GM08714 (cell line): ENCODE results near the gene PTPN2.
A peak's percentile ranks its signal among the peaks of the same experiment; 100 is the strongest.

ENCODE experiments used
- H3K4me3 ChIP-seq: fragments of 200-500 bp; sonication (Bioruptor generic); 2 replicates; pipeline ENCODE4 v1.5.1; 2014; ENCODE audit warnings: mild to moderate bottlenecking, low read length, inconsistent platforms
- ZNF274 ChIP-seq: IDR thresholded peaks from 2 replicates; pipeline ENCODE4 v1.6.1; 2012; ENCODE audit warnings: mild to moderate bottlenecking, low read depth, low read length

PTPN2 gene

DNA sequence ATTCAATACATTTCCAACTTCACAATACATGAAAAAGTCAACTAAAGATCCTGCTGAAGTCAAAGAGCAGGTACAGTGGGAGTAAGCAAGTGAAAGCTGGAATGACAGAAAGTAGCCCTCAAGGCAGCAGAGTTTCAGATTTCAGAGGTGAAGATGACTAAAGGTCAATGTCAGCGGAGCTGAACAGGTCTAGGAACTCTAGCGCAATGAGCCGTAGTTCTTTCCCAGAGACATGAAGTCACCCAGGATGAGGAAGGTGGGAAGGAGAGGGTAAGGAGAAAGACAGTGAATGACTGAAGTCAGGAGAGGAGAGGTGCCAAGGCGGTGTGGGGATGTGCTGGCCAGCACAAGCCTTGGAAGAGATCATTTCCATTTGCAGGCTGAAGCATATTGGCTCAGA lies 28.1 kb downstream of the PTPN2 start:
- TF ChIP-seq ZNF274: no peak

DNA sequence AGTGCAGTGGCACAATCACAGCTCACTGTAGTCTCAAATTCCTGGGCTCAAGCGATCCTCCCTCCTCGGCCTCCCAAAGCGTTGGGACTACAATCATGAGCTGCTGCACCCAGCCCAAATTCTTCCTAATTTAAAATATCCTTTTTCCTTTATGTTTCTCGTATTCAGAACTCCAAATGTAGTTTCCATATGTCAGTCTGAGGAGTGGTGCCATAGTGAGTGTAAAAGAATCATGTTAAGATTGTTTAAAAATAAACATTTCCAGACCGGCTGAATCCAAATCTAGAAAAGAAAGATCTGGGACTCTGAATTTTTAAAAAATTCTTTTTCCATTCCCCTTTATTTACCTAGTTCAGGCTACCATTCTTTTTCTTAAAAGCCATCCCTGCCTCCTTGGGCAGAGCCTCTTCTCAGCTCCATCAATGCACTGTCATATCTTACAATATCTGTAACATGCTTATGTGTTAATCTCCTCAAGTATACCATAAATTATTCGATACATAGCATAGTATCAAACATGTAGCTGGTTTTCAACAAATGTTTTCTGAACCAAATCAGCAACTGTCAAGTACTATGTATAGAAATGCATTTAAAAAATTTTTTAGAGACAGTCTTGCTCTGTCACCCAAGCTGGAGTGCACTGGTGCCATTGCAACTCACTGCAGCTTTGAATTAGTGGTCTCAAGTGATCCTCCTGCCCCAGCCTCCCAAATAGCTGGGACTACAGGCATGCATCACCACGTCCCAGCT lies 31.3 kb downstream of the PTPN2 start:
- TF ChIP-seq ZNF274: no peak
- H3K4me3 ChIP-seq: no peak overlapping the region

More for the DNA sequence above, 28.1 kb downstream of the PTPN2 start:
- H3K4me3 ChIP-seq: no peak overlapping the region

DNA sequence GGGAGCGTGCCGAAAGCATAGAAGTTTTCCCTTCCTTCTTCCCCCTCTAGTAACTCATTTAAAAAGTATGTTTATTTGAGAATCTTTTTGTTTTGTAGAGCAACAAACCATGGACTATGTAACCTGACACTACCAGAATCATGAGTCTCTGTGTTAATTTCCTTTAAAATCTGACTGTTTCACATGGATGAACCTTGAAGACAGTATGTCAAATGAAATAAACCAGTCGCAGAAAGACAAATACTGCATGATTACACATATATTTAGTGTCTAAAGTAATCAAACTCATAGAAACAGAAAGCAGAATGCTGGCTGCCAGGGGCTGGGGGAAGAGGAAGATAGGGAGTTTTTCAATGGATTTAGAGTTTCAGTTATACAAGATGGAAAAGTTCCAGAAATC lies 32.3 kb downstream of the PTPN2 start:
- no peak for TF ChIP-seq ZNF274
- H3K4me3 ChIP-seq: no peak overlapping the region

DNA sequence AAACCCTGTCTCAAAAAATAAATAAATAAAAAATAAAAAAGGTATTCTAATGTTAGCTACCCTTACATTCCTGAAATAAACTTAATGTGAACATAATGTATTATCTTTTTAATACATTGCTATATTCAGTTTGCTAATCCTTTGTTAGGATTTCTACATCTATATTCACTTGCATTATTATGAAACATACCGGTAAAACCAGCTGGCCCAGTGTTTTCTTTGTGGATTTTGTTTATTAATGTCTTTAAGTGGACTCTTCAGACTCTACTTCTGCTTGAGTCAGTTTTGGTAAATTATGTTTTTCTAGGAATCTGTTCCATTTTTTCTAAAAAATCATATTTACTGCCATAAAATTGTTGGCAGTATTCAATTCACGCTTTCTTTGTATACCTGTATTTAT lies 34.5 kb downstream of the PTPN2 start:
- TF ChIP-seq ZNF274: no peak
- no peak overlapping the region for H3K4me3 ChIP-seq

DNA sequence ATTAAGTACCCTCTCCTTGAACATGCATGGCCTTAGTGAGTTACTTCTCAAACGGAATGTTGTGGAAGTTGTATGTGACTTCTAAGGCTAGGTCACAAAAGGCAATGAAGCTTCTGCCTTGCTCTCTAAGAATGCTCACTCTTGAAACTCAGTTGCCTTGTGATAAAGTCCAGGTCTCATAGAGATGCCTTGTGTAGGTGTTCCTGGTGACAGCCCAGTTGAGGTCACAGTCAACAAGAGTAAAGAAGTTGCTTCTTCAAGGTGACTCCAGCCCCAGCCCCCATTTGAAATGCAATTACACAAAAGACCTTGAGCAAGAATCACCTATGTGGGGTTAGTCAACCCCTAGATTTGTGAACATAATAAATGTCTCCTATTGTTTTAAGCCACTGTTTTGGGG lies 35.6 kb downstream of the PTPN2 start:
- TF ChIP-seq ZNF274: no peak
- no peak overlapping the region for H3K4me3 ChIP-seq

DNA sequence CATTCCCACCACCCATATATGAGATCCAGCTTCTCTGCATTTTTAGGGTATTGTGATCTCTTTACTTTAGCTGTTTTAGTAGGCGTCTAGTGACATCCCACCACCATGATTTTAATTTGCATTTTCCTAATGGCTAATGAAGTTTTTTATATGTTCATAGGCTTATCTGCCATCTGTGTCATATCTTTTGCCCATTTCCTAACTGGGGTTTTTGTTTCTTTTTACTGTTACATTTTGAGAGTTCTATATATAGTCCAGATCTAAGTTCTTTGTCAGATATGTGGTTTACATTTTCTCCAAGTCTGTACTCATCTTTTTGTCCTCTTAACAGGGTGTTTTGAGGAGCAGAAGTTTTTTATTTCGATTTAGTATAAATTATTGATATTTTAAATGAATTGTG lies 39.6 kb downstream of the PTPN2 start:
- no peak for TF ChIP-seq ZNF274

DNA sequence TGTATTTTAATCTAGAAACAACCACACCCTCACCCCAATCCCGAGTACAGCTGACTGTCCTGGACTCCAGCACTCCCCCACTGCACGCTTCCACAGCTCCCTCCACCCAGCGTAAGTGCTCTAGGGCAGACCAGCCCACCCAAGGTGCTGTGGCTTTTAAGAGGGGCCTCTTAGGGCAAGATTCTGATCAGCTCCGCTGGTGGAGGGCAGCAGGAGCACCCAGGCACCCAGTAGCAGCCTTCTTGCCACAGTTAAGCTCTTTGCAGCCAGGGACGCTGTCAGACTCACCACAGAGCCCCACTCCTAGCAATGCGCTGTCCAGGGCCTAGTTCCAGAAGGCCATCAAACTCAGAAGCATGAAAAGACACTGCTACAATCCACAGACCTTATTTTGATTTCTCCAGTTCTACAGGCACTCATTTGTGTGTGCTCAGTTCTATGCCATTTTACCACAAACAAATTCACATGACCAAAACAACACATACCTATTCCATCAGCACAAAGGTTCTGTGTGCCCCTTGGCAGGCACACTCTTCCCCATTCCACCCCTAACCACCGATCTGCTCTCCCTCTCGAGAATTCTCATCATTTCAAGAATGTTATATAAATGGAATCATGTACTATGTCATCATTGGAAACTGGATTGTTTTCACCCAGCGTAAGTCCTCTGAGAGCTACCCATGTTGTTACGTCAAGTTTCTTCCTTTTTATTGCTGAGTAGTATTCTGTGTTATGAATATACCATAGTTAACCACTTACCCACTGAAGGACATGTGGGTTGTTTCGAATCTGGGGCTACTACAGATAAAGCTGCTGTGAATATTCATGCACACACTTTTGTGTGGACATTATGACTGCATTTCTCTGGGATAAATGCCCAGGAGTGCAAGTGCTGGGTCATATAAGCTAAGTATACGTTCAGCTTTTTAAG lies 40.4 kb downstream of the PTPN2 start:
- TF ChIP-seq ZNF274: no peak
- no peak overlapping the region for H3K4me3 ChIP-seq

More for the DNA sequence above, 39.6 kb downstream of the PTPN2 start:
- no peak overlapping the region for H3K4me3 ChIP-seq

DNA sequence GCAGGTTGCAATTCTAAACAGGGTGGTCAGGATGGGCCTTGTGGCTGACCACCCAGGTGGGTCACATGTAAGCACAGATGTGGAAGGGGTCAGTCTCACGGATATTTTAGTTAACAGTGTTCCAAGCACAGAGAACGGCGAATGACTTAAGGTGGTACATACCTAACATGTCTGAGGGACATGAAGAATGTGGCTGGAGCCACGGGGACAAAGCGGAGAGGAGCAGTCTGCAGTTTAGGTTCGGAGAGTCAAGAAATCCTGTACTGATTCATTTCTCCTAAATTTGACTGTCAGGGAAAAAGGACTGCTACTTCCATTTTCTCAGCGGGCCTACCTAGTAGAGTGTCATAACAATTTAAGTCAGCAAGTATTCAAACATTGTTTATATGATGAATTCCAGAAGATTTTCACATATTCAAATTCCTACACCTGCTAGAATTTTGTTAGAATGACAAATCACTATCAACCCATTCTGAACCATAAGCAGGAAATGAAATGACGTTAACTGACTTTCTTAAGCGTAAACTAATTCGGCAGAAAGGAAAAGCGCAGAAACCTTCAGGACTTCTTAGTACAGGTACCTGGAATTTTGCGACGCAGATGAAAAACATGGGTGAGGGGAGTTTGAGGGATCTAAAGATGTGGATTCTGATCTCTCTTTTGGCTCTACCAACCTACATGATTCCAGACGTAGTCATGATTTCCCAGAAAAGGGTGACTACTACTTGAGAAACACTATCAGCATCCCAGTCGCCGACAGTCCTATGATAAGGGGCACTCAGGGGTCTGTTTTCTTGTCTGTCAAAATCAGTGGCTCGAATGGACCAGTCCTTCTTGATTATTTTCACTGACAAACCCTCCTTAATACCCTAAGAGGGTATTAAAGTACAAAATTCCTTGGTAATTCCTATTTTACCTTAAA lies 41.3 kb downstream of the PTPN2 start:
- no peak overlapping the region for H3K4me3 ChIP-seq
- TF ChIP-seq ZNF274: no peak

DNA sequence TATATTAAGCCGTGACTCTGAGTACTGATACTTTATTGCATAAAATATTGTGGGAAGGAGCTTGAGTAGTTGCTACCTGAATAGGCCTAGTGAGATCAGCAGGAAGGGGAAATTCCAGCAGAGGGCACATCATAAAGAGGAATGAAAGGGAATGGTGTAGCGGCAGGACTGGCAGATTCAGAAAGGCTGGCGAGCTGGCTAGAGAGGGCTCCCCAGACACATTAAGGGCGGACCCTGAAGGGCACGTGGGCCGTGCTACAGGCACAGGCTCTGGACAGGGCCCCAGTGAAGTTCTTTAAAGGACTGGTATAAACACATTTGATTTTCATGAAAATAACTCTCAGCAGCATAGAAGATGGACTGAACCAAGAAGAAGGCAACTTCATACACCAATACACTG lies 43.0 kb downstream of the PTPN2 start:
- no peak for TF ChIP-seq ZNF274

DNA sequence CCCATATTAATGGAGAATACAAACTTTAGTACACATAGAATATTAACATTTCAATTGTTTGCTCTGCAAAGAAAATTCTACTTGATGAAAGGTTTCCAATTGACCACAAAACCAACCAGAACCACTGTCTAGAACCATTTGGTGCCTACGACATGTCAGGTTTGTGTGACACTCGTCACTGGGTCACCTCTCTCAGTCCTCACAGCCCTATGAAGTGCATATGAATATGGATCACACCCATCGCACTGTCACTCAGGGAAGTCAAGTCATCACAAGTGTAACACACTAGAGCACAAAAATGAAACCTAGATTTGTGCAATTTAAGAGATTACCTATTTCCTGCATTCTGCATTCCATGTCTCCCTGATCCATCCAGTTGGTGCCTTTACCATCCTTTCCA lies 43.7 kb downstream of the PTPN2 start:
- no peak for TF ChIP-seq ZNF274
- H3K4me3 ChIP-seq: peak overlapping the region; percentile 42; the same call in 1 of the 2 replicates

More for the DNA sequence above, 43.0 kb downstream of the PTPN2 start:
- no peak overlapping the region for H3K4me3 ChIP-seq

DNA sequence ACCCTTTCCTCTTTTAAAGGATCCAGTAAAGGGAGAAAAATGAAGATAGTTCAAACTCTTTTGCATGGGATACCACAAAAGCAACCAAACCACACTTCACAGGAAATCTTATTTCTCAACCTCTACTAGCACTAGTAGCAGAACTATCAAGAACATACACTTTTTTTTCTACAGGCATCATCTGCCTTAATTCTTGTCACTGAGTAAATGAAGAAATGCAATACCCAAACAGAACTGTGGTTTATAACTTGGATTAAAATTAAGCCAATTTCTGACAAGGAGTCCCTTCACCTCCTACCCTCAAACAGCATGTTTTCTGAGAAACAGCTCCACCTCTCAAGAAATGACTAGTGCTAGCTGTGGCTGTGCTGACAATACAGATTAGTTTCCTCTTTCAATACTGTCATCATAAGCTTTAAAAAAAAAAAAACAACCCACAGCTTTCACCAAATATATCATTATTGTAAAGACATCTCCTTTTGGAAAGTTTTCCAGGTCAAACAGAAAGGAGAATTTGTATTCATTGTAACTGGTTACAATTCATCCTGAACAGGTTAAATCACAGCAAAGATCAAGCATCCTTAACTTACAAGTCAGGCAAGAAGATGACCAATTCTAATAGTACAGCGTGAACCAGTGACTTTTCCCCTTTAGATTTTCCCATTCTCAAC lies 44.4 kb downstream of the PTPN2 start:
- no peak for TF ChIP-seq ZNF274
- peak overlapping the region; percentile 35; the same call in 1 of the 2 replicates for H3K4me3 ChIP-seq

DNA sequence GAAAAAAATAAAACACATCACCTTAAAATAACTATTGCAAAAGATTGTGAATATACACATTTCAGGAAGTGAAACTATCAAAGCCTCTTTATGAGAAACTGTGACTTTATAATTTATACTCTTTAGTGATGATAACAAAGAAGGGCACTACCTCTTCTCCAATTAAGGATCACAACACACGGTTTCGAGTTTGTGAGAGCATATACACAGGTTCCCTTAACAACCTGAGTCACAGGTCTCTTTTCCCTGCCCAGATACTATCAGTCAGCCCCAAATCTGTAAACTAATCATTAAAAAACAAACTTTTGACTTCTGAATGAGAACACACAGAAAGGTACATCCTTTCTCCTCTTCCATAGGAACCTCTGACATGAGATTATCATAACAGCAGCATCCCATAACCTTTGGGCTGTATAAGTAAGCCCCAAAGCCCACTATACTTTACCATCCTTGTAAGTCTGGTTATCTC lies 44.9 kb downstream of the PTPN2 start:
- TF ChIP-seq ZNF274: no peak
- peak overlapping the region; percentile 35; the same call in 1 of the 2 replicates for H3K4me3 ChIP-seq

DNA sequence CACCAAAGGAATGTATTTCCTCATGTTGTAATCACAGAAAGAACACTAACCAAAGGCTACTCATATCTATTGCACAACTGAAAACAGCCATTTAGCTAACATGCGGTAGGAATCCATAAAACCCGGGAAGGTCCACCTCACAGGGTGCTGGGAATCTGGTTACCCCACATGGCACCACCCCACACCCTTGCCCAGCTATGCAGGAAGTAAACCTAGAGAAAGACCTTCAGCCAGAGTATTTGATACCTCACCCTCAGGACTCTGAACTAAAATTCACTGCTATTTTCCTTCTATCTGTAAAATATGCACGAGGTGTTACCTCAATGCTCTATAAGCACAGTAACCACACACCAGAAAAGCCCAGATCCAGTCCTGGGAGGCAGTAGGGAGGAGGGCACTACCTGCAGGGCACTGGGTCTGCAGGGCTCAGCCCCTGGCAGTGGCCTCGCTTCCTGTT lies 45.8 kb downstream of the PTPN2 start:
- no peak for TF ChIP-seq ZNF274
- peak overlapping the region; percentile 70; the same call in 1 of the 2 replicates for H3K4me3 ChIP-seq
